HCT116 (cell line): Measurements from ENCODE around the gene BRINP1. TPM values are rescaled to one million over a fixed set of nuclear protein-coding genes. Genes with fewer than 3 reads are reported as not detected.

Experiments used
- ATAC-seq: fragments of 200-7000 bp; cut with Tn5 transposase; 2 replicates; pipeline ENCODE4 v1.9.1; 2020; ENCODE audit warnings: mild to moderate bottlenecking, moderate library complexity
- BruUV-seq: library from RNA; stranded (reverse); fragments of 400-500 nt; replicated peaks from 2 replicates; lab custom pipeline; 2021; lab: Mats Ljungman, UMichigan
- CTCF ChIA-PET: fragments of 300-600 bp; sonication (Branson Sonifier 250); formaldehyde crosslinking; loops from one replicate; lab custom pipeline; 2021; ENCODE audit warnings: antibody characterized with exemption; lab: Charles Lee
- POLR2A ChIA-PET: fragments of 300-600, 350-600 bp; sonication (Branson Sonifier 250); formaldehyde crosslinking; loops from one replicate; lab custom pipeline; 2021; ENCODE audit warnings: antibody characterized with exemption; lab: Charles Lee
- RAD21 ChIA-PET, 2 experiments: fragments of 300-600 bp; sonication (Branson Sonifier 250); formaldehyde crosslinking; loops; one replicate each; lab custom pipeline; 2023; ENCODE audit warnings: low total read pairs in 2 of 2; ENCODE audit not compliant: uncharacterized antibody in 2 of 2, unreplicated experiment in 2 of 2, low non-redundant PET in 1 of 2; lab: Charles Lee
- DNase-seq: peaks from one replicate; pipeline ENCODE4 v3.0.0-alpha.2; 2010; ENCODE audit warnings: low read depth, low spot score
- H2AFZ ChIP-seq: fragments of 200-600 bp; shearing (Covaris generic), sonication (generic); 2 replicates; pipeline ENCODE4 v1.6.1; 2017; ENCODE audit warnings: low read depth, mixed run types, mixed read lengths, antibody characterized with exemption, low read length; ENCODE audit not compliant: poor library complexity, severe bottlenecking
- H3K27ac ChIP-seq: 2 replicates; pipeline ENCODE4 v1.5.1; 2012; ENCODE audit warnings: low read depth, low read length
- H3K27me3 ChIP-seq: fragments of 200-600 bp; sonication (generic); 2 replicates; pipeline ENCODE4 v1.6.1; 2016; ENCODE audit warnings: mixed run types, low read length, mixed read lengths; ENCODE audit not compliant: insufficient read depth
- H3K36me3 ChIP-seq, 2 experiments: fragments of 200-500 bp in 1 of 2; fragments of 200-600 bp in 1 of 2; sonication (Bioruptor generic) in 1 of 2; sonication (generic) in 1 of 2; 2 replicates each; pipeline versions ENCODE4 v1.5.1 to v1.6.1; 2014 to 2016; ENCODE audit warnings: low read length in 2 of 2, inconsistent platforms in 1 of 2, mixed read lengths in 1 of 2, mixed run types in 1 of 2; ENCODE audit not compliant: insufficient read depth in 2 of 2, control insufficient read depth in 1 of 2
- H3K4me1 ChIP-seq, 2 experiments: fragments of 200-600 bp in 1 of 2; sonication (generic) in 1 of 2; 2 replicates each; pipeline versions ENCODE4 v1.5.1 to v1.6.1; 2012 to 2017; ENCODE audit warnings: low read length in 2 of 2, inconsistent platforms in 1 of 2, mild to moderate bottlenecking in 1 of 2, mixed read lengths in 1 of 2, mixed run types in 1 of 2, moderate library complexity in 1 of 2; ENCODE audit not compliant: insufficient read depth in 2 of 2, control insufficient read depth in 1 of 2
- H3K4me2 ChIP-seq: fragments of 200-600 bp; sonication (generic); 2 replicates; pipeline ENCODE4 v1.6.1; 2017; ENCODE audit warnings: mixed run types, low read length, mixed read lengths
- H3K4me3 ChIP-seq, 2 experiments: fragments of 200-600 bp in 1 of 2; sonication (generic) in 1 of 2; replicated peaks in 1 of 2; 2 replicates each; pipeline ENCODE4 v1.5.1; 2011 to 2016; ENCODE audit warnings: low read length in 2 of 2, control low read depth in 1 of 2, low read depth in 1 of 2, mild to moderate bottlenecking in 1 of 2, mixed read lengths in 1 of 2, mixed run types in 1 of 2
- H3K79me2 ChIP-seq: fragments of 200-600 bp; sonication (generic); 2 replicates; pipeline ENCODE4 v1.6.1; 2017; ENCODE audit warnings: mild to moderate bottlenecking, mixed run types, low read length, moderate library complexity, mixed read lengths; ENCODE audit not compliant: insufficient read depth
- H3K9ac ChIP-seq: fragments of 200-600 bp; sonication (generic); 2 replicates; pipeline ENCODE4 v1.6.1; 2016; ENCODE audit warnings: low read length, mixed read lengths
- H3K9me2 ChIP-seq: fragments of 200-600 bp; sonication (generic), shearing (Covaris generic); 2 replicates; pipeline ENCODE4 v1.6.1; 2017; ENCODE audit warnings: mixed run types, mild to moderate bottlenecking, moderate library complexity; ENCODE audit not compliant: insufficient read depth
- H3K9me3 ChIP-seq, 2 experiments: fragments of 200-500 bp in 1 of 2; fragments of 200-600 bp in 1 of 2; sonication (Bioruptor generic) in 1 of 2; sonication (generic) in 1 of 2; 2 replicates each; pipeline ENCODE4 v1.6.1; 2014 to 2017; ENCODE audit warnings: low read length in 2 of 2, mixed read lengths in 2 of 2, inconsistent platforms in 1 of 2, low read depth in 1 of 2, mild to moderate bottlenecking in 1 of 2, mixed run types in 1 of 2, moderate library complexity in 1 of 2; ENCODE audit not compliant: control insufficient read depth in 1 of 2, insufficient read depth in 1 of 2
- H4K20me1 ChIP-seq: fragments of 200-600 bp; sonication (generic), shearing (Covaris generic); 2 replicates; pipeline ENCODE4 v1.6.1; 2017; ENCODE audit warnings: mixed run types, mild to moderate bottlenecking, moderate library complexity; ENCODE audit not compliant: insufficient read depth
- CEBPB ChIP-seq: IDR thresholded peaks from 2 replicates; pipeline ENCODE4 v1.6.1; 2012; ENCODE audit warnings: low read depth
- ELF1 ChIP-seq: IDR thresholded peaks from 2 replicates; pipeline ENCODE4 v1.6.1; 2012; ENCODE audit warnings: low read depth, borderline replicate concordance
- EZH2phosphoT487 ChIP-seq: fragments of 200-600 bp; IDR thresholded peaks from 2 replicates; pipeline ENCODE4 v1.6.1; 2018; ENCODE audit warnings: antibody characterized with exemption, borderline replicate concordance
- JUND ChIP-seq: IDR thresholded peaks from 2 replicates; pipeline ENCODE4 v1.6.1; 2012
- RAD21 ChIP-seq: IDR thresholded peaks from 2 replicates; pipeline ENCODE4 v1.6.1; 2012; ENCODE audit warnings: low read depth, mild to moderate bottlenecking
- TCF7L2 ChIP-seq: IDR thresholded peaks from 2 replicates; pipeline ENCODE4 v1.7.0; 2011; ENCODE audit warnings: borderline replicate concordance, inconsistent platforms; ENCODE audit not compliant: insufficient read depth, insufficient read length; ENCODE audit errors: extremely low read depth
- intact Hi-C: fragments of 100-400 bp; cut with micrococcal nuclease; formaldehyde crosslinking; loops from 2 replicates; pipeline ENCODE4 v1.10.0; 2022
- total RNA-seq: library from RNA; stranded (reverse); gene quantifications from one replicate; pipeline ENCODE4 v1.2.1, GENCODE V29; 2021; ENCODE audit not compliant: unreplicated experiment
- TF ChIP-seq, protein P1 (sequence below): IDR thresholded peaks from 2 replicates; pipeline ENCODE4 v1.6.1; 2012
- TF ChIP-seq, protein P2 (sequence below), 3 experiments: fragments of 200-600 bp in 1 of 3; sonication (generic) in 1 of 3; IDR thresholded peaks in 2 of 3; conservative IDR thresholded peaks in 1 of 3; 2 replicates each; pipeline ENCODE4 v1.5.1; 2012 to 2017; ENCODE audit warnings: low read depth in 2 of 3, low read length in 2 of 3, antibody characterized with exemption in 1 of 3, borderline replicate concordance in 1 of 3, control low read depth in 1 of 3, mild to moderate bottlenecking in 1 of 3, mixed read lengths in 1 of 3, mixed run types in 1 of 3, moderate library complexity in 1 of 3; ENCODE audit not compliant: insufficient read depth in 1 of 3

BRINP1 gene
- total RNA-seq, 1 experiment from 2014 or later = not detected

DNA sequence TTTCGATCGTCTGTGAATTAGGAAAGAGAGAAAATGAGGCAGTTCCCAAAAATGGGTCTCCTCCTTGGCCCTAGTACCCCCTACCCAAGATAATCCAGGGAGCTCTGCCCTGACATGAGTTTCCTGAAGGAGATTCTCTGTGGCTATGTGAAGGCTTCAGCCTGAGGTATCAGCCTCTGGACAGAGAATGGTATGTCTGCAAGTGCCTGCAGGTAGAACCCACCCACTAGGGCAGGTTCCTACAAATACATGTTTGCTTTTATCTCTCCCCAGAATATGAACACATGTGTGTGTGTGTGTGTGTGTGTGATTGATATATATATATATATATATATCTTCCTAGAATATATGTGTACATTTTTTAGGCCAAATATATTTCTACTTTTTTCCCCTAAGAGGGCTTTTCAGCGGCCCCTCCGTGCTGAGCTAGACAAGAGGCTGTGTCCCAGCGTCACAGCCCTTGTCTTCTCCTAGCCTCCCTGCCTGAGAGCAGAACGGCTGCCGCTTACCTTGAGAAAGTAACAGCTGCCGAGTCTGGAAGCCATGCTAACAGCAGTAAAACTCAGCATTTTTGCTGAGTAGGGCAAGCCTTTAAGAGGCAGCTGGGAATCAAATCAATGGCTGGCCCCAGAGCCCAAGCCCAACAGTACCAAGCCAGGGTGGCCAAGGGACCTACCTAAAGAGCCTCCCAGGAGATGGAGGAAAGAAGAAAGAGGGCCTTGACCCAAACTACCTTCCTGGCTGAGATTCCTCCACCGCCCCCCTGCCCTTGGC lies 2.1 kb downstream of the BRINP1 start (continued):
- TF ChIP-seq CEBPB = no peak
- TF ChIP-seq EZH2phosphoT487 = no peak

DNA sequence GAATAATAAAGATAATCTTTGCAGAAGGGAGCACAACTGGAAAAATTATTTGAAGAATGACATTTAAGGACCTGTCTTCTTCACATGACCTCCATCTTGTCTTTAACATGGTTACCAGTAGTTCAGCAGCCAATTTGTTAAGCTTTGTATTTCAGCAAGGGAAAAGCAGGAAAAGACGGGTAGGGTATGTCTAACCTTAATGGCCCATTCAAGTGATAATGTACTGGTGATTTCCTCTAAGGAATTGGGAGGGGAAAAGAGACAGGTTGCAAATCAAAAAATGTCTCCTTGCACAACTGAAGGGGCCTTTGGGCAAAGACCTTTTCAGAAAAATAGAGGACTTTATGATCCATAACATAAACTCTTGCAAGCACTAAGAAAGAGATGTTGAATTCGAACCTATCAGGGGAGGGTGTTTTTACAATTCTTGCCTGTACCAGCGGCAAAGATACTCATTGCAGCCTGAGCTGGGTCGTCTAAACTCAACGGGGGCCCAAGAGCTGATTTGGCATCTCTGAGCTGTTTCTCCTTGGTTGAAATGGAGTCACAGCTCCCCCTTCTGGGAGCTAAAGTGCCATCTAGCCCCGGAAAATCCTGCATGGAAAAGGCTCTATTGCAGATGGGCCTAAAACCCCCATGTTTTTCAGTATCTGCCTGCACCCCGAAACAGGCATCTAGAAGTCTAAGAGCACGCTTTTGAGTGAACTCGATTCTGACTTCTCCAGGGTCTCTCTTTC lies 3.8 kb downstream of the BRINP1 start:
- DNase-seq (no peak), ATAC-seq (no peak)
- Histone ChIP-seq H3K9me2 (no peaks in the 10 kb centered on the region), H3K36me3 (no peaks in the 10 kb centered on the region), H3K9ac (no peak overlapping the region), H3K4me1 (no peaks in the 10 kb centered on the region), H3K9me3 (peaks cover 0 to 8% of the 10 kb centered on the region in 2 experiments; a peak in 2 of 4 replicates), H3K27ac (no peak overlapping the region), H3K27me3 (no peaks in the 10 kb centered on the region), H4K20me1 (no peaks in the 10 kb centered on the region), H3K79me2 (no peaks in the 10 kb centered on the region), H3K4me3 (no peak overlapping the region), H3K4me2 (no peak overlapping the region), H2AFZ (no peak overlapping the region)
- CTCF ChIA-PET = no interaction called here
- POLR2A ChIA-PET = no interaction called here
- BruUV-seq = no TSS peak
- intact Hi-C loops = loop anchor here (10.0 kb wide), 1 partner anchor 1721 kb away; no protein-coding TSS in a partner anchor
- TF ChIP-seq RAD21 (peak; percentile 20; the same call in 1 of the 2 replicates), TCF7L2 (no peak), JUND (no peak), ELF1 (no peak)
- TF ChIP-seq, protein P1, sequence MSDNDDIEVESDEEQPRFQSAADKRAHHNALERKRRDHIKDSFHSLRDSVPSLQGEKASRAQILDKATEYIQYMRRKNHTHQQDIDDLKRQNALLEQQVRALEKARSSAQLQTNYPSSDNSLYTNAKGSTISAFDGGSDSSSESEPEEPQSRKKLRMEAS = no peak
- TF ChIP-seq, protein P2, sequence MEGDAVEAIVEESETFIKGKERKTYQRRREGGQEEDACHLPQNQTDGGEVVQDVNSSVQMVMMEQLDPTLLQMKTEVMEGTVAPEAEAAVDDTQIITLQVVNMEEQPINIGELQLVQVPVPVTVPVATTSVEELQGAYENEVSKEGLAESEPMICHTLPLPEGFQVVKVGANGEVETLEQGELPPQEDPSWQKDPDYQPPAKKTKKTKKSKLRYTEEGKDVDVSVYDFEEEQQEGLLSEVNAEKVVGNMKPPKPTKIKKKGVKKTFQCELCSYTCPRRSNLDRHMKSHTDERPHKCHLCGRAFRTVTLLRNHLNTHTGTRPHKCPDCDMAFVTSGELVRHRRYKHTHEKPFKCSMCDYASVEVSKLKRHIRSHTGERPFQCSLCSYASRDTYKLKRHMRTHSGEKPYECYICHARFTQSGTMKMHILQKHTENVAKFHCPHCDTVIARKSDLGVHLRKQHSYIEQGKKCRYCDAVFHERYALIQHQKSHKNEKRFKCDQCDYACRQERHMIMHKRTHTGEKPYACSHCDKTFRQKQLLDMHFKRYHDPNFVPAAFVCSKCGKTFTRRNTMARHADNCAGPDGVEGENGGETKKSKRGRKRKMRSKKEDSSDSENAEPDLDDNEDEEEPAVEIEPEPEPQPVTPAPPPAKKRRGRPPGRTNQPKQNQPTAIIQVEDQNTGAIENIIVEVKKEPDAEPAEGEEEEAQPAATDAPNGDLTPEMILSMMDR (IDR thresholded peaks at IDR 0.05 in 2 of 3, conservative IDR thresholded peaks at IDR 0.05 in 1 of 3; ENCODE audit: borderline replicate concordance in 1 of 3, insufficient read depth in 1 of 3, low read depth in 2 of 3, low read length in 2 of 3) = peak in 2 of 3 experiments; percentile 7 to 31; a peak in 3 of 6 replicates
- RAD21 ChIA-PET = no interaction called here
